SK-N-MC (cell line): Measurements from ENCODE around the gene MYO5A.

Experiments
- EZH2 ChIP-seq: fragments of 200-600 bp; sonication (generic); IDR thresholded peaks from one replicate; pipeline ENCODE4 v1.6.1; 2017; ENCODE audit warnings: antibody characterized with exemption
- FOXP2 ChIP-seq: optimal IDR thresholded peaks from 2 replicates; pipeline ENCODE3; 2011; ENCODE audit warnings: mild to moderate bottlenecking, moderate library complexity; ENCODE audit not compliant: insufficient read depth; ENCODE audit errors: extremely low read length, control extremely low read depth
- POLR2AphosphoS5 ChIP-seq: IDR thresholded peaks from 2 replicates; pipeline ENCODE4 v1.6.1; 2012; ENCODE audit warnings: mild to moderate bottlenecking, low read depth, low read length, borderline replicate concordance

DNA sequence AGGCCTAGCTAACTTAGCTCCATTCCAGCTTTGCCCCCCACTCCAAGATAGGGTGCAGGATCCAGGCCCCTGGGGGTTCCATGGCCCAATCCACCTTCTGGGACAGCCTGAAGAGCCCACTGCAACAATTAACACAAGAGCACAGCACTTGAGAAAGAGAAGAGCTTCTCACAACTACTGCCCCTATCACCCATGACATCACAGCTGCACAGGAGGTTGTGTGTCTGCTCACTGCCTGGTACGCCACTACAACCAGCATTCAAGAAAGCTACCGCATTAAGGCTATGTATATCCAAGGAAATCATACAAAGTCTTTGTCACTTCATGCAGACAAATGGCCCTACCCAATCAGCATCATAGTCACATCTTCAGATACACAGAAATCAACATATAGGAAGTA is 62.0 kb downstream of the MYO5A start:
- TF ChIP-seq POLR2AphosphoS5, result no peak
- TF ChIP-seq EZH2, result no peak
- no peak for TF ChIP-seq FOXP2
